Retina (tissue), 1 donor: Measurements from ENCODE around the gene METTL17.
"Not testable (repeated sequence)": the region's sequence is repeated elsewhere in the genome, so short reads cannot be mapped to it uniquely, and the experiment has no call there.

ENCODE experiments used
- DNase-seq: peaks from one replicate; pipeline ENCODE4 v3.0.0-alpha.2; 2016

Gene METTL17

GRCh38 chr14:20997115-20997514, 7.3 kb downstream of the METTL17 start:
- no peak for DNase-seq

DNA sequence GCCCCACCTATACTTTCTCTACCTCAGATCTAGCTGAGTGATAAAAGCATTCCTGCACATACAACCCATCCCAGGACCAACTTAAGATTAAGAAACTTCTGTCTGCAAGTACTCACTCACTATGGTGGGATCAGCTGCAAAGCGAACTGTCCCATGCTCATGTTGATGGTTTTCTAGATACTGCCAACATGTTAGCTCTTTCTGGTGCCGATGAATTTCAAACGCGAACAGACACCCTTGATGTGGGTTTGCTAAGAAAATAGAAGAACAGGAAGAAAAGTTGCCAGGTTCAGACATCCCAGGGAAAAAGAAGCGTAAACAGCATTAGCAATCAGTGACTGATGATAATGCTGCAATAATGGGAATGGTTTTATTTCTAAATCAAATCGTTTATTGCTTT, 7.8 kb downstream of the METTL17 start:
- no peak for DNase-seq

GRCh38 chr14:20998139-20998538, 8.4 kb downstream of the METTL17 start:
- DNase-seq: no peak

GRCh38 chr14:20998674-20999366, 9.0 kb downstream of the METTL17 start, which contains the start of gene SLC39A2:
Gene SLC39A2, plus strand, starts transcription at chr14:20999293. Its CDS starts 154 bp downstream, at chr14:20999447.
- no peak for DNase-seq

- no peak for DNase-seq
Observed at GRCh38 chr14:20999591-20999990, 9.8 kb downstream of the METTL17 start.

- DNase-seq: no peak
Observed at GRCh38 chr14:21001218-21001617, 11.4 kb downstream of the METTL17 start.

- DNase-seq: no peak
Observed at GRCh38 chr14:21003788-21004346, 14.1 kb downstream of the METTL17 start.

DNA sequence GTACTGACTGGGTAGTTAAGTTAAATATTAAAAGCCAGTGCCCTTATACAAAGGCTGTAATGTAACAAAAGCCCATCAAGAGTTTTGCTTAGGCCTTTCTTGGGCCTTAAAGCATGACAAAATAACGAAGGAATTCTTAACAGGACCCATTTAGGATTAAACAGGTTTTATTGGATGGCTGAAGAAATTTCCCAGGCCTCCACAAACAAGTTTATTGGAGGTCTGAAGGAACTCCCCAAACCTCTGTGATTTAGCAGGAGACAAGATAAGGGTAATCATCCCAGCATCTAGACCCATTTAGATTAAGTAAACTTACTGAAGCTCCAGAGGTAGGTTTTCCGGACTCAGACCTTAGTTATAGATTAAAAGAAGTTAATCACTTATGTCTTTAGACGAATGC, 19.9 kb downstream of the METTL17 start:
- DNase-seq: not testable (repeated sequence)

DNA sequence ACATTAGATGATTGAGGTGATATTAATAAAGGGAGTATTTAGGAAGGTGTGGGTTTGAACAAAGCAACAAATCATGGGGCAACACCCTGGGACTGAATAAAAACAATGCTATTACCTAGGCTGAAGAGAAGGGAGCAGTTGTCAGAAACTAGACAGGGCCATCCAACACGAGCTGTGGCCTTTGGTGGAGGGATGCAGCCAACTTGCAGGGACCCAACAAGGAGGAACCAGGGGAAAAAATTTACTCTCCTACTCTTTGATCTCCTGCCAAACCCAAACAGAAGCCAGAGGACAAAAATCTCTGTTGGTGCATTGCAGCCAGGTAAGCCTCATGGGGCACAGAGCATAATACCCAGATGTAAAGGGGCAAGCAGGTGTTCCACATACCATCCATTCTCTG, 21.4 kb downstream of the METTL17 start:
- DNase-seq: no peak

GRCh38 chr14:21014761-21015190, 25.0 kb downstream of the METTL17 start:
- peak; percentile 88 for DNase-seq

GRCh38 chr14:21015312-21015711, 25.5 kb downstream of the METTL17 start:
- DNase-seq: no peak

DNA sequence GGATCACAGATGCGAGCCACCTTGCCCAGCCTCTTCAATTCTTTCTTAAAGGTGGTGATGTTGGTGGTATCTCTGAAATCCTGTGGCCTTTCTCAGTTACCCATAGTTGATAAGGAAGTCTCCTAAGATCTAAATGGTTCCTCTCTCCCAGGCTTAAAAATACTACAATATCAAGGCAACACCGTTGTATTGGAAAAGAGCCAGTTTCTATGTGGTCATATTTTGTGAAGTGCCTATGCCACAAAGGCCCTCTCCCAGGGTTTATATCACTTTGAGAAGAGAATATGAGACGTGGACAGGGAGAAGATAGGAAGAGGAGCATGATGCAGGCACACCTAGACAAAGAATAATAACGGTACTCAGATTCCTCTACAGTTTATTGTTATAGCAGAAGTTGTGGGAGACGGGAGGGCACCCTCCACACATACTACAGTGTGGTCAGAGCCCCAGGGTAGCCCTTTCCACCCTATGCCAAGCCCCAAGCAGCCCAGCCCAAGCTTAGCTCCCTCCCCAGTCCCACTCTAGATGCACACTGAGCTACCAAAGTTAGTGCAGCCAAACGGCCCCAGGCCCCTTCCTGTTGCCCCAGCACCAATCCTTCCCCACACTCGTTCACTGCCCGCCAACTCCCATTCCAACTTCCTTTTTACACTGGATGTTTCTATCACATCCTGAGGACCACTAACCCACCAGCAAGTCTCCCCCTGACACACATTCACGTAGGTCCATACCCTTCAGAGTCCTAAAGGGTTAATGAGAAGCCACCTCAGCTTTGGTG, 26.8 kb downstream of the METTL17 start:
- DNase-seq: no peak

DNA sequence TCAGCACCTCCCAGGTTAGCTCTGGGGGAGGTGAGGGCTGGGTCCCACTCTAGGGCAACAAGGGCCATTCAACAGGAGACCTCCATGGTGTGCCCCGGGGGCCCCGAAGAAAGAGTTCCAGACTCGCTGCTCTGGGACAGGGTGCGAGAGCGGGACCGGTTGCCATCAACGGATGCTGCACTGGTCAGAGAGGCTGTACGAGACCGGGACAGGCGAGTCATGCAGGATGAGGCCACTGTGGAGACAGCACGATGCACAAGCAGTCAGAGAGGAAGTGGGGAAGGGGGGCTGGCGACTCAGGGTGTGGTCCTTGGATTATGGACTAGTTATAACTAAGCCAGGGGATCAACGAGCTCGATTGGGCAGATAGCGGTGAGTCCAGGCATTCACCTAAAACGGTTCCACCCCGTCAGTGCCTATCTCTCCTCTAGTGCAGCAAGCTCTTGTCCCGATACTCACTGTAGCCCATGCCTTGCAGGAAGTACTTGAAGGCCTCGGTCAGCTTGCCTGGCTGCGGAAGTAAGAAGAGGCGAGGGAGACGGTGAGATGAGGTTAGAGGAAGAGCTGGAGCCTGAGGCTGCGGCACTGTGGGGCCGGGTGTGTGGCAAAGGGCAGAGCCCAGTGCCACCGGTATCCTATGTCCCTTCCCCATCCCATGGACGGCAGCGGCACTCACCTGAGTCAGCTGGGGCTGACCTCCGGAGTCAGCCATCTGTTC, 27.9 kb downstream of the METTL17 start:
- no peak for DNase-seq

- no peak for DNase-seq
Observed at GRCh38 chr14:21018286-21018685, 28.5 kb downstream of the METTL17 start.

DNA sequence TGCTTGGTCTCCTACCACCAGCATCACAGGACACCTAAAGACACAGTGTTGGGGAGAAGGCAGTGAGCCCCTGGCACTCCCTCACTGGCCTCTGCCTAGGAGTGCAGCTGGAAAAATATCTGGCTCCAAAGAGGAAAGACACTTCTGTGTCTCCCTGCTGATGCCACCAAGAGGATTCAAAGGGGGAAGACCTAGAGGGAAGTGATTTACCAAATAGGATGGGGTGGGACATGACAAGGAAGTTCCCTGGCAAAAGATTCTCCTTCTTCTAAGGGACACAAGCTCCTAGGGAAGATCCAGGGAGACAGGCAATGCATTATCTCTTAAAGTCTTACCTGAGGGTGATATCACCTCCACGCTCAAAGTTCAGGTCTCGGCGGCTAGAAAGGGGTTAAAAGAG, 29.0 kb downstream of the METTL17 start:
- DNase-seq: no peak

DNA sequence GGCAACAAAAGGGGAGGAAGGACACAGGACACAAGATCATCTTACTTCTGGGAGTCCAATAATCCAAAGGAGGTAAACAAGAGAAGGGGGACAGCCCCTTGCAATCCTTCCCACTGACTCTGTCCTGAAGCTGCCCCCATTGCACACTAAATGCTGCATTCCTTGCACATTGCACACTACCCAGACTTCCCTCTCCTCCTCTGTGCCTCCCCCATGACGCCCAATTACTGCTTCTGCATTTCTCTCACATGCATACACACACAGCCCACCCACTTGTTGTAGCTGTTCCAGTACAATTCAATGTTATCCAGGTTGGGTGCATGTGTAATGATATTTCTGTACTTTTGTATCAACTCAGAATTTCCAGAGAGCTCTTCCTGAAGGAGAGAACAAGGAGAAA, 29.6 kb downstream of the METTL17 start:
- no peak for DNase-seq

DNA sequence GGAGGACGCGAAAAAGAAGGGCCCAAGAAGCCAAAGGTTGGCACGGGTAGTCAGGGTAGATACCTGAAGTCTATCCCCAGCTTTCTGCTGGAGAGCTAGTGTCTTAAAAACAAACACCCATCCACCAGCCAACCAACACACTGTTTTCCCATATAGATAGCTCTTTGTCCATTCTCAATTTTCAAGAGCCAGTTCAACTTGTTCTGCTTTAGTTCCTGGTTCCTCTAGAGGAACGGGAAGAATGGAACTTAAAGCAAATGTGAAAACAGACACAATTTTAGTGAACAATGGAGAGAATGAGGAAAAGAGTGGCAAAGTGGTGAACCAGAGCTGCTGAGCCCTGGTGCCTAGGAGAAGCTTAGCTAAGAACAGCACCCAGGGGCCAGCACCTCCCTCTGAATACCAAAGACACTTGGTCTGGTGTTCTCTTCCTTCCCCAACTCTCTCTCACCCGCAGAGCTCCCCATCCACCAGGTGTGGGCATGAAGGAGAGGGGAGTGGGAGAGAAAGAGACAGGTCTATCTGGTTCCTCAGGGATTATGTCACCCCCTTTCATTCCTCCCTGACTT, 31.3 kb downstream of the METTL17 start:
- no peak for DNase-seq

DNA sequence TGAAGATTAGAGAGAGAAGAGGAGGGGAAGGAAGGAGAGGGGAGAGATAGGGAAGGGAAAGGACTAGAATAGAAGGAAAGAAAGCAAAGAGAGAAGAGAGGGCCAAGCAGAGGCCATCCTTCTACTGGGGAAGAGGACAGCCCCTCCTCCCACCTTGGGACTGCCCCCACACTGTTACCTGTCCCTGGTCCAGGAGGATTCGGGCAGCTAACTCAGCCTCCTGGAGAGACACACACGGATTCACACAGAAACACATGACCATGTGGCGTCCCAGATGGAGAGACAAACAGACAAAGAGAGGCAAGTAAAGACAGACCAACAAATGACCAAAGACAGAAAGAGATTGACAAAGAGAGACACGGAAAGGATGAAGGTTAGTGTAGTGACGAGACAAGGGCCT, 32.9 kb downstream of the METTL17 start:
- DNase-seq: no peak

GRCh38 chr14:21023174-21023573, 33.4 kb downstream of the METTL17 start:
- no peak for DNase-seq

DNA sequence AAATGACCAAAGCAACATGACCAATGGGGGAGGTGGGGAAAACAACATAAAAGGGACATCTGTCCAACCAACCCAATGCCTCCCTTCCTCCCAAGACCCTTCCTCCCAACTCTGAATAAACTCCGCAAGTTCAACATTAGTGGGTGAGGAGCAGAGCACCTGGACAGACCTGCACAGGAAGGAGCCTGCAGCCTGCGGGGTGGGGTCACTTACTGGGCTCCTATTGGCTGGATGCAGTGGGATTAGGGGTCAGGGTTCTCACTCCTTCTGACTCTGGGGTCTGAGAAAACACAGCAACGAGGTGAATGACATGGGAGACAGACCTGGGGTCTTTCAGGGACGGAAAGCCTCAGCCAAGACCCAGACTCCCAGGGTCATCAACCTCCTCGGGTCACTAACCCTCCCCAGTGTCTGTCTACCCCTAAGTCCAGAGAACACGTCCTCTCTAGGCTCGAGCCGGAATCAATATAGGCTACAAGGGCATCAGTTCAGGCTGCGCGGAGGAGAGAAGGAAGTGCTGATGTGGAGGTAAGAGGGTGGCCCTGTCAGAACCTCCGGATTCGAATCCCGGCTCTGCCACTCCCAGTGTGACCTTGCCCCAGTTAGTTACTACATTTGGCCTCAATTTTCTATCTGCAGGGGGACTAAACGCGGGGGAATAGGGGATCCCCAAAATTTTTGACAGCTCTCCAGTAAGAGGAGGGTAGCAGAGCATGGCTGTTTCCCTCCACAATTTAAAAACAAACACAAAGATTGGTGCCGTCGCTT, 34.2 kb downstream of the METTL17 start:
- DNase-seq: no peak

GRCh38 chr14:21024585-21025370, 35.0 kb downstream of the METTL17 start, which contains the start of gene NDRG2:
Gene NDRG2, minus strand, starts transcription at chr14:21025061. Its CDS starts 1,746 bp downstream, at chr14:21023315.
- peak; percentile 87 for DNase-seq
